HFFc6 (cell line): ENCODE data around the gene NCAN. TPM values are rescaled to one million over a fixed set of nuclear protein-coding genes. Genes with fewer than 3 reads are reported as not detected.
A peak's percentile ranks its signal among the peaks of the same experiment; 100 is the strongest.

Experiments
- DNase-seq: peaks from one replicate; pipeline ENCODE4 v3.0.0-alpha.2; 2018
- H3K27ac Mint-ChIP-seq: 2 replicates; pipeline ENCODE4 v1.8.0; 2020; ENCODE audit warnings: mild to moderate bottlenecking, mixed read lengths
- H3K27me3 Mint-ChIP-seq: 2 replicates; pipeline ENCODE4 v1.8.0; 2021; ENCODE audit warnings: mild to moderate bottlenecking, moderate library complexity, mixed read lengths; ENCODE audit not compliant: insufficient read depth
- H3K36me3 Mint-ChIP-seq: 2 replicates; pipeline ENCODE4 v1.8.0; 2021; ENCODE audit warnings: low read depth, mixed read lengths
- H3K4me1 Mint-ChIP-seq: 2 replicates; pipeline ENCODE4 v1.8.0; 2020; ENCODE audit warnings: low read depth, mixed read lengths
- H3K4me3 Mint-ChIP-seq: 2 replicates; pipeline ENCODE4 v1.8.0; 2020; ENCODE audit warnings: mild to moderate bottlenecking, moderate library complexity, mixed read lengths
- H3K9me3 Mint-ChIP-seq: 2 replicates; pipeline ENCODE4 v1.8.0; 2020; ENCODE audit warnings: mild to moderate bottlenecking, mixed read lengths
- total RNA-seq, 6 experiments: library from RNA; stranded (reverse); fragmentation: NEBNext Ultra II Directional; extraction: Animal tissue kit (Norgen Biotek cat#: 25700); gene quantifications; 2 replicates in 1 of 6; 3 replicates in 5 of 6; pipeline ENCODE4 v1.2.3, GENCODE V29; 2021
- TF ChIP-seq, protein P1 (sequence below): fragments of 200-600 bp; sonication (generic); IDR thresholded peaks from 2 replicates; pipeline ENCODE4 v1.5.0; 2021; ENCODE audit warnings: antibody characterized with exemption, mild to moderate bottlenecking

Gene NCAN
- total RNA-seq, 6 experiments from 2014 or later, result not detected

DNA sequence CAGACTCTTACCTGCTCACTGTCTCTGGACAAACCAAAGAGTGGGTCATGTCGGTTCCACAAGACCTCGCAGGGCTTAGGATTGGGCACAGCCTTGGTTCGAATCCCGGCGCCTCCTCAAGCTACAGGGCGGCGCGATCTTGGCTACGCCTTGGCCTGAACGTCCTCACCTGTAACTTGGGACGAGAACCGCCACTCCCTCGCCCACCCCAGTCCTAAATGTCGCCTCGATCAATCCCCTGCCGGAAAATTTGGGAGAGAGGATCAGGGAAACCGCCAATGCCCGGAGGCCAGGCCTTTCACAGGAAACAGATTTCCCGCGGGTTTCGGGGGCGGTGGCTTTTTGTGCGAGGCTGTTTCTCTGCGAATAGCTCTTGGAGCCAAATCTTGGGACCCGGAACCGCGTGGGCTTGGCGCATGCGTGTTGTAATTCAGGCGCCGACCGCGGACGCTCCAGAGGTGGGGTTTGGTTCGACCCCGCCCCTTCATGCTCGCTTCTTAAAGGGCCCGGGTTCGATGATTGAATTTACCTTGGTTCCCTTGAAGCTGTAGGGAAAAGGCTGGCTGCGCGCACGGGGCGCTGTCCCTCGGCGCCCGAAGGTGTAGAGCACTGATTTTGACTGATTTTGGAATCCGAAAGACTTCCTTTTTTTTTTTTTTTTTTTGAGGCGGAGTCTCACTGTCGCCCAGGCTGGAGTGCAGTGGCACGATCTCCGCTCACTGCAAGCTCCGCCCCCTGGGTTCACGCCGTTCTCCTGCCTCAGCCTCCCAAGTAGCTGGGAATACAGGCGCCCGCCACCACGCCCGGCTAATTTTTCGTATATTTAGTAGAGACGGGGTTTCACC lies 8.5 kb upstream of the NCAN start, which contains the start of gene NR2C2AP:
TSS of gene NR2C2AP (minus strand) at position 403 of the 845 bp plus-strand sequence. CDS start at position 49, 354 bp downstream.
- DNase-seq, result peak; percentile 76
- Mint-ChIP-seq H3K4me3 (peak within 1 kb of the TSS; percentile 91), H3K4me1 (peaks cover 11% of the 10 kb centered on the region), H3K36me3 (peaks cover 14% of the 10 kb centered on the region), H3K27me3 (peaks cover 9% of the 10 kb centered on the region), H3K27ac (peak within 1 kb of the TSS; percentile 79), H3K9me3 (no peaks in the 10 kb centered on the region)
- TF ChIP-seq, protein P1, sequence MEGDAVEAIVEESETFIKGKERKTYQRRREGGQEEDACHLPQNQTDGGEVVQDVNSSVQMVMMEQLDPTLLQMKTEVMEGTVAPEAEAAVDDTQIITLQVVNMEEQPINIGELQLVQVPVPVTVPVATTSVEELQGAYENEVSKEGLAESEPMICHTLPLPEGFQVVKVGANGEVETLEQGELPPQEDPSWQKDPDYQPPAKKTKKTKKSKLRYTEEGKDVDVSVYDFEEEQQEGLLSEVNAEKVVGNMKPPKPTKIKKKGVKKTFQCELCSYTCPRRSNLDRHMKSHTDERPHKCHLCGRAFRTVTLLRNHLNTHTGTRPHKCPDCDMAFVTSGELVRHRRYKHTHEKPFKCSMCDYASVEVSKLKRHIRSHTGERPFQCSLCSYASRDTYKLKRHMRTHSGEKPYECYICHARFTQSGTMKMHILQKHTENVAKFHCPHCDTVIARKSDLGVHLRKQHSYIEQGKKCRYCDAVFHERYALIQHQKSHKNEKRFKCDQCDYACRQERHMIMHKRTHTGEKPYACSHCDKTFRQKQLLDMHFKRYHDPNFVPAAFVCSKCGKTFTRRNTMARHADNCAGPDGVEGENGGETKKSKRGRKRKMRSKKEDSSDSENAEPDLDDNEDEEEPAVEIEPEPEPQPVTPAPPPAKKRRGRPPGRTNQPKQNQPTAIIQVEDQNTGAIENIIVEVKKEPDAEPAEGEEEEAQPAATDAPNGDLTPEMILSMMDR, result no peak

DNA sequence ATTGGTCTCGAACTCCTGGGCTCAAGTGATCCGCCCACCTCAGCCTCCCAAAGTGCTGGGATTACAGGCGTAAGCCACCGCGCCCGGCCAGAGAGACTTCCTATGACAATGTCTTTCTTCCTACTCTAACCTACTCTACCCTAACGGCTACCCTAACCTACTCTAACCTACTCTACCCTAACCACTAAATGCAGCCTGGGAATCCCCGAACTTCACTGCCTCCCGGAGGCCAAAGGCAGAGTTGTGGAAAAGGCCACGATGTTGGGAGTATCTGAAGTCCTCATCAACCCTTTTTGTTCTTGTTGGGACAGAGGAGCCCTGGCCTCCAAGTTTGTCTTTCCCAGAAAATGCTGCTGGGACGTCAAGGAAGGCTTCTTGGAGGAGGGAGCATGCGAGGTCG lies 7.6 kb upstream of the NCAN start:
- H3K27ac Mint-ChIP-seq, result no peak overlapping the region
- TF ChIP-seq, protein P1, result 0 out of 2 replicates have a peak, but pooled peaks have one; percentile 11
- DNase-seq, result no peak
- H3K4me3 Mint-ChIP-seq, result peak overlapping the region; percentile 53
- H3K36me3 Mint-ChIP-seq, result peaks cover 11% of the 10 kb centered on the region
- H3K27me3 Mint-ChIP-seq, result peaks cover 9% of the 10 kb centered on the region
- no peaks in the 10 kb centered on the region for H3K9me3 Mint-ChIP-seq
- peaks cover 11% of the 10 kb centered on the region for H3K4me1 Mint-ChIP-seq

DNA sequence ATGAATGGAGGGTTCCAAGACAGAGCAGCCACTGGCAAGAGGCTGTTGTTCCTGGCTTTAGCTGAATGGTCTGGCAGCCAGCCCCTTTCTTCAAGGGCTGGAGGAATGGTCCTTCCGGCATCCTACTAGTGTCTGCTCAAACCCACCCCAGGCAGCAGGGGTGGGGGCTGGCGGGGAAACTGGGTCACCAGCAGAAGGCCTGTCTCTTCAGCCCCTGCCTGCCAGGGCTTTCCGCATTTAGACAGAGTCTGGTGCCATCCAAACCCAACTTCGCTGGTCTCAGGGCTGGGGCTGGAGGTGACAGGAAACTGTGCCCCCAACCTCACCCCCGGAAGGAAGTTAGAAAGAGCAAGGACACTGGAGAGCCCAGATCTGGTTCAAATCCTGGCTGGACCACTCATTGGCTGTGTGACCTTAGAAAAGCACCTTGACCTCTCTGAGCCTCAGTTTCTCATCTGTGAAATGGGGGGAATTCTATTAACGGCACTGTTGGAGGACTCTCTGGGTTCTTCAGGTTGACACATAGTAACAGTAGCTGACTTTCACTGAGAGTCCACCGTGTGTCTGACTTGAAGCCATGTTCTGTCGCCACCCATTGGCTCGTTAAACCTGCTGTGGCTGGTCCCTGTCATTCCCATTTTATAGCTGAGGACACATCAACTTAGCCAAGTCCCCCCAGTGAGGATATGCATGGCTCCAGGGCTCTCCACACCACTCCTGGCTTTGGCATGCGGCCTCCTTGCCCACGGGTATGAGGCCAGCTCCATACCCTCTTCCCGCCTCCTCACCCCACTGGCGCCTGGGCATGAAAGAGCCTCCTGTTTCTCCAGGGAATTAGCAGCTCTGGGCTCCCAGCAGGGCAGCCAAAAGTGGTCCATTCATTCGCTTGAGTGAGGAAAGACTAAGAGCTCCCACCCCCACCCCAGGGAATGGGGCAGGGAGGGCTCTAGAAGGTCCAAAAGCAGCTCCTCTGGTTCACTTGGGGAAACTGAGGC lies 6.0 kb upstream of the NCAN start:
- Mint-ChIP-seq H3K27ac (no peak overlapping the region), H3K36me3 (peaks cover 11% of the 10 kb centered on the region), H3K9me3 (no peaks in the 10 kb centered on the region), H3K4me1 (peaks cover 11% of the 10 kb centered on the region), H3K4me3 (no peak overlapping the region), H3K27me3 (peaks cover 9% of the 10 kb centered on the region)
- no peak for DNase-seq
- TF ChIP-seq, protein P1, result no peak

DNA sequence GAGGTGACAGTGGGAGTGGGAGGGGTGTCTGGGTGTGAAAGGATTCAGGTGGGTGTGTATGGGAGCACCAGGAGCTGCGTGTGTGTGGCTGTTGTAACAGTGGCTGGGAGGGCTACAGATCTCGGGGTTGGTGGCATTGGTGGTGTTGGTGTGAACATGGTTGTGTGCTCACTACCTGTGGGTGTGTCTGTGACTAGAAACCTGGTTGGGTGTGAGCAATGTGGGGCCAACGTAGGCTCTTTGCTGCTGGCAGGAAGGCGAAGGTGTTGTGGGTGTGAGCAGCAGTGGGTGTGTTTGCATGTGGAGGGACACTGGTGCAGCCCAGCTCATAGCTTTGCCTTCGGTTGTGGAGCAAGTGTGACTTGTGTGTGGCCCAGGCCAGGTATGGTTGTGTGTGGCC lies 4.8 kb upstream of the NCAN start:
- Mint-ChIP-seq H3K27me3 (peaks cover 14% of the 10 kb centered on the region), H3K9me3 (no peaks in the 10 kb centered on the region), H3K36me3 (peaks cover 10% of the 10 kb centered on the region), H3K4me3 (no peak overlapping the region), H3K27ac (no peak overlapping the region), H3K4me1 (peaks cover 11% of the 10 kb centered on the region)
- TF ChIP-seq, protein P1, result no peak
- no peak for DNase-seq
